ENCODE data around the gene RHAG. TPM values are rescaled to one million over a fixed set of nuclear protein-coding genes. Genes with fewer than 3 reads are reported as not detected.

Gene RHAG
- total RNA-seq, 1 donor from 2014 or later, result not detected

GRCh38 chr6:49648036-49648435 lies 11.4 kb upstream of the RHAG start:
- H3K4me3 Mint-ChIP-seq (ENCODE audit: unreplicated experiment), result no peak overlapping the region
- no peaks in the 10 kb centered on the region for H3K9me3 Mint-ChIP-seq (ENCODE audit: unreplicated experiment)
- no peak for DNase-seq (ENCODE audit: extremely low spot score, unreplicated experiment)
- H3K36me3 Mint-ChIP-seq (ENCODE audit: unreplicated experiment), result no peaks in the 10 kb centered on the region
- no peak overlapping the region for H3K27ac Mint-ChIP-seq (ENCODE audit: unreplicated experiment)
- H3K4me1 Mint-ChIP-seq (ENCODE audit: unreplicated experiment), result no peaks in the 10 kb centered on the region
- no peak for TF ChIP-seq CTCF (IDR thresholded peaks at IDR 0.05)
- H3K27me3 Mint-ChIP-seq (ENCODE audit: unreplicated experiment), result peaks cover 2% of the 10 kb centered on the region

DNA sequence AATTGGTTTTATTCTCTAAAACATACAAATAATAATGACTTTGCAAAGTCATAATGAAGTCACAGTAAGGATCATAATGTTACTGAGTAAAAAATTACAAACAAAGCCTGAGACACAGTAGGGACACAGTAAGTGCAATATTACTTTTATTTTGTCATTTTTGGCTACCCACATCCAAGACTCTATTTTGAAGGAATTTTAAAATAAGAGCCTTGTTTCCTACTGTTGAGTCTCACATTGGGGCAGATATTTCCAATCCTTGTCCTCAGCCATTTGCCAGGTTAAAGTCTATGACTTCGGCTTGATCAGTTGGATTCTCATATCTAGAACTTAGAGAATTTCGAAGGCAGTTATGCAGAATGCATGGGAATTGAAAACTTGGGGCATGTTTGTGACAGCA lies 10.8 kb upstream of the RHAG start:
- H3K27ac Mint-ChIP-seq (ENCODE audit: unreplicated experiment), result no peak overlapping the region
- H3K27me3 Mint-ChIP-seq (ENCODE audit: unreplicated experiment), result peaks cover 2% of the 10 kb centered on the region
- DNase-seq (ENCODE audit: extremely low spot score, unreplicated experiment), result no peak
- TF ChIP-seq CTCF (IDR thresholded peaks at IDR 0.05), result no peak
- H3K4me3 Mint-ChIP-seq (ENCODE audit: unreplicated experiment), result no peak overlapping the region
- no peaks in the 10 kb centered on the region for H3K36me3 Mint-ChIP-seq (ENCODE audit: unreplicated experiment)
- no peaks in the 10 kb centered on the region for H3K9me3 Mint-ChIP-seq (ENCODE audit: unreplicated experiment)
- H3K4me1 Mint-ChIP-seq (ENCODE audit: unreplicated experiment), result no peaks in the 10 kb centered on the region

DNA sequence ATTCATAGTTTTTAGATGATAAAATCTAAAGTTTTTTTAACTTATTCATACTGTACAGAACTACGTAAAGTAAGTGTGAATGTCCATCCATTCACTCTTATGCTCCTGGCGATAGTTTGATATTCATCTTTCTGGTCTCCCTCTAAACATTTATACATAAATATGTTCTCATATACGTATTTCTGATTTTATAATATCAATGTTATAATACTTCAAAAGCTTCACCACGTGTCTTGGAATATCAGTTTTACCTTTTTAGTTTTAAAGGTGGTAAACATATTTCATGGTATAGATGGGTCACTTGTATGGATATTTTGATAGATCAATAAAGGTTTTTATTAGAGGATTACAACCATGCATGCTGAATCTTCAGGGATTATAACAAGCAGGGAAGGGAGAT lies 10.3 kb upstream of the RHAG start:
- no peak overlapping the region for H3K27ac Mint-ChIP-seq (ENCODE audit: unreplicated experiment)

DNA sequence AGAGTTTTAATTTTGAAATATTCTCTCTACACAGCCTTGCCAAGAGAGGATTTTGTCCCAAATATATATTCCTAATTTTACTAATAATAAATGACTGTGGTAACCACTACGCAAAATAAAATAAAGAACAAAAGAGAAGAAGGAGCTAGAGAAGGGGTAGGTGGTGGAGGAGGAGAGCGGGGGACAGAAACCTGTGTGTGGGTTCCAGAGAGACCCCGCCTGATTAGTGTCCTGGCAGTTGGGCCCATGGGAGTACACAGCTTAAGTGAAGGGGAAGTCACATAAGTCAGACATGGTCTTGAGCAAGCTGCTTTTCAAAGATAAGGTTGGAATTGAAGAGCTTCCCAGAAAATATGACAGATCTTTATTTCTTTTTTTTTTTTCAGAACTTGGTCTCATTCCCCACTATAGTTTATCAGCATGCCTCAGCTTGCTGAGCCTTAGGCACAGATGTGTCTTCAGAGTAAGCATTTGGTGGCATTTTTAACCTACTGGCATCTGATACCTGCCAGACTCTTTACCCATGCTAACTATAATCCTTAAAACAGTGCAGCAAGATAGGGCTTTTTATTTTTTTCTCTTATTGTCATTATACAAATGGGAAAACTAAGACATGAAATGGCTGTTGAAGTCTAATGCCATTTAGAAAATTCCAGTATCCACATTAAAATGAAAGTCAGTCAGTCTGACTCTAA lies 9.6 kb upstream of the RHAG start:
- no peak for TF ChIP-seq CTCF (IDR thresholded peaks at IDR 0.05)
- no peaks in the 10 kb centered on the region for H3K4me1 Mint-ChIP-seq (ENCODE audit: unreplicated experiment)
- no peaks in the 10 kb centered on the region for H3K36me3 Mint-ChIP-seq (ENCODE audit: unreplicated experiment)
- H3K27ac Mint-ChIP-seq (ENCODE audit: unreplicated experiment), result no peak overlapping the region
- peaks cover 2% of the 10 kb centered on the region for H3K27me3 Mint-ChIP-seq (ENCODE audit: unreplicated experiment)
- DNase-seq (ENCODE audit: extremely low spot score, unreplicated experiment), result no peak
- no peaks in the 10 kb centered on the region for H3K9me3 Mint-ChIP-seq (ENCODE audit: unreplicated experiment)
- no peak overlapping the region for H3K4me3 Mint-ChIP-seq (ENCODE audit: unreplicated experiment)

More for the DNA sequence above, 10.3 kb upstream of the RHAG start:
- no peak overlapping the region for H3K4me3 Mint-ChIP-seq (ENCODE audit: unreplicated experiment)
- no peaks in the 10 kb centered on the region for H3K4me1 Mint-ChIP-seq (ENCODE audit: unreplicated experiment)
- no peaks in the 10 kb centered on the region for H3K36me3 Mint-ChIP-seq (ENCODE audit: unreplicated experiment)
- DNase-seq (ENCODE audit: extremely low spot score, unreplicated experiment), result no peak
- TF ChIP-seq CTCF (IDR thresholded peaks at IDR 0.05), result no peak
- H3K27me3 Mint-ChIP-seq (ENCODE audit: unreplicated experiment), result peaks cover 2% of the 10 kb centered on the region
- H3K9me3 Mint-ChIP-seq (ENCODE audit: unreplicated experiment), result no peaks in the 10 kb centered on the region

DNA sequence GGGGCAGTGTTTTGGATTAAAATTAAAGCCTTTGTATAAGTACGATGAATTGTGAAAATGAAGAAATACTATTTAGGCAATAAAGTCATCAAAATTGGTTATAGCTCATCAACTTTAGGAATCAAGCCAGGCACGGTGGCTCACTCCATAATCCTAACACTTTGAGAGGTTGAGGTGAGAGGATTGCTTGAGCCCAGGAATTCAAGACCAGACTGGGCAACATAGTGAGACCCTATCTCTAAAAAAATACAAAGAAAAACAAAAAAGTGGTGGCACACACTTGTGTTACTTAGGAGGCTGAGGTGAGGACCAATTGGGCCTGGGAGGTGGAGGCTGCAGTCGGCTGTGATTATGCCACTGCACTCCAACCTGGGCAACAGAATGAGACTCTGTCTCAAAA lies 8.5 kb upstream of the RHAG start:
- H3K9me3 Mint-ChIP-seq (ENCODE audit: unreplicated experiment), result no peaks in the 10 kb centered on the region
- no peak overlapping the region for H3K27ac Mint-ChIP-seq (ENCODE audit: unreplicated experiment)
- peaks cover 4% of the 10 kb centered on the region for H3K27me3 Mint-ChIP-seq (ENCODE audit: unreplicated experiment)
- H3K4me1 Mint-ChIP-seq (ENCODE audit: unreplicated experiment), result no peaks in the 10 kb centered on the region
- TF ChIP-seq CTCF (IDR thresholded peaks at IDR 0.05), result no peak
- no peak for DNase-seq (ENCODE audit: extremely low spot score, unreplicated experiment)
- no peak overlapping the region for H3K4me3 Mint-ChIP-seq (ENCODE audit: unreplicated experiment)
- no peaks in the 10 kb centered on the region for H3K36me3 Mint-ChIP-seq (ENCODE audit: unreplicated experiment)
